Stomach (tissue), 9 donors: ENCODE measurements around the gene TENM3. TPM values are rescaled to one million over a fixed set of nuclear protein-coding genes. Genes with fewer than 3 reads are reported as not detected.

Experiments used
- DNase-seq, 2 donors: peaks; one replicate each; pipeline versions ENCODE4 v3.0.0 to v3.0.0-alpha.2; 2013 to 2019
- H3K27ac ChIP-seq, 5 donors: fragments of 200-600 bp in 4 of 5; sonication (generic) in 4 of 5; one replicate each; pipeline ENCODE4 v1.5.1; 2013 to 2019; ENCODE audit warnings: mild to moderate bottlenecking in 1 of 5, moderate library complexity in 1 of 5
- H3K27me3 ChIP-seq, 3 donors: fragments of 200-600 bp; sonication (generic); one replicate each; pipeline ENCODE4 v1.5.1; 2017 to 2019; ENCODE audit warnings: mixed run types in 1 of 3
- H3K36me3 ChIP-seq, 4 donors: fragments of 200-600 bp; sonication (generic); 1 replicate in 3 of 4; 2 replicates in 1 of 4; pipeline ENCODE4 v1.5.1; 2016 to 2019
- H3K4me1 ChIP-seq, 4 donors: fragments of 200-600 bp; sonication (generic); one replicate each; pipeline ENCODE4 v1.5.1; 2016 to 2019
- H3K4me3 ChIP-seq, 4 donors: fragments of 200-600 bp; sonication (generic) in 3 of 4; one replicate each; pipeline ENCODE4 v1.5.1; 2016 to 2019; ENCODE audit warnings: mild to moderate bottlenecking in 1 of 4
- H3K9me3 ChIP-seq, 4 donors: fragments of 200-600 bp; sonication (generic); one replicate each; pipeline ENCODE4 v1.5.1; 2016 to 2019
- CTCF ChIP-seq, 7 experiments: fragments of 450-650 bp in 4 of 7; fragments of 200-600 bp in 3 of 7; sonication (generic) in 3 of 7; IDR thresholded peaks; one replicate each; pipeline ENCODE4 v1.5.1; 2016 to 2019; ENCODE audit warnings: antibody characterized with exemption in 7 of 7, control low read depth in 2 of 7, mild to moderate bottlenecking in 1 of 7
- EP300 ChIP-seq: sonication (generic); formaldehyde crosslinking; IDR thresholded peaks from one replicate; pipeline ENCODE4 v1.6.1; 2017; ENCODE audit warnings: antibody characterized with exemption
- POLR2A ChIP-seq, 4 donors: fragments of 450-650 bp; IDR thresholded peaks; one replicate each; pipeline ENCODE4 v1.6.1; 2016; ENCODE audit warnings: antibody characterized with exemption in 4 of 4, control low read depth in 2 of 4, mild to moderate bottlenecking in 1 of 4, moderate library complexity in 1 of 4
- POLR2AphosphoS5 ChIP-seq, 3 donors: sonication (generic); formaldehyde crosslinking; IDR thresholded peaks; one replicate each; pipeline ENCODE4 v1.6.1; 2016; ENCODE audit warnings: antibody characterized with exemption in 3 of 3
- WGBS, 5 donors: extraction: QIAGEN DNeasy Blood & Tissue Kit in 3 of 5; methylation state at CpG; one replicate each; pipeline versions ENCODE4 v1.1.5 to v1.1.7; 2013 to 2018; 5-methylcytosine and 5-hydroxymethylcytosine counted together
- intact Hi-C: fragments of 100-400 bp; cut with DNase I; formaldehyde crosslinking; loops from one replicate; pipeline ENCODE4 v1.15.1; 2023; ENCODE audit warnings: low total_unique reads
- polyA plus RNA-seq, 3 donors: library from polyadenylated mRNA; stranded (reverse); fragments of 200-250 nt; gene quantifications; one replicate each; pipeline ENCODE4 v1.2.3, GENCODE V29; 2013
- total RNA-seq, 5 donors: library from RNA; depleted of rRNA; stranded (reverse); fragments of >200 nt; gene quantifications; one replicate each; pipeline versions ENCODE4 v1.1.0 to v1.2.3, GENCODE V29; 2014 to 2016
- donor health status: healthy with polysubstance abuse.
- donor health status: Bipolar disorder and iron deficiency.
- donor health status: healthy.

The TENM3 gene
- total and polyA plus RNA-seq, 8 donors = under 0.01 to 8.3 (median 0.44) TPM

- no peak for DNase-seq
- no peaks in the 10 kb centered on the region for H3K27me3 ChIP-seq
- no peaks in the 10 kb centered on the region for H3K36me3 ChIP-seq
- no peak overlapping the region for H3K4me3 ChIP-seq
- no peaks in the 10 kb centered on the region for H3K4me1 ChIP-seq
- intact Hi-C loops = no loop called here
- H3K27ac ChIP-seq = no peak overlapping the region
- no peak for TF ChIP-seq POLR2AphosphoS5 (IDR thresholded peaks at IDR 0.05)
- no peak for TF ChIP-seq POLR2A (IDR thresholded peaks at IDR 0.05)
- no peak for TF ChIP-seq EP300
- TF ChIP-seq CTCF (IDR thresholded peaks at IDR 0.05) = no peak
- no peaks in the 10 kb centered on the region for H3K9me3 ChIP-seq
- 39 to 65% (median 56%) methylated on average over 5 of the region's 5 CpGs for WGBS, 5 donors
Observed at GRCh38 chr4:182619660-182620059, 376.5 kb downstream of the TENM3 start.

- Histone ChIP-seq H3K27me3 (no peaks in the 10 kb centered on the region), H3K4me1 (no peaks in the 10 kb centered on the region), H3K36me3 (no peaks in the 10 kb centered on the region), H3K9me3 (no peaks in the 10 kb centered on the region), H3K27ac (no peak overlapping the region), H3K4me3 (no peak overlapping the region)
- WGBS, 5 donors = 54 to 70% (median 66%) methylated on average over 10 of the region's 10 CpGs
- intact Hi-C loops = no loop called here
- TF ChIP-seq POLR2A (IDR thresholded peaks at IDR 0.05) (no peak), CTCF (IDR thresholded peaks at IDR 0.05) (no peak), POLR2AphosphoS5 (IDR thresholded peaks at IDR 0.05) (no peak), EP300 (no peak)
- DNase-seq = no peak
Observed at GRCh38 chr4:182620111-182620980, 377.1 kb downstream of the TENM3 start.

- H3K27me3 ChIP-seq = no peaks in the 10 kb centered on the region
- H3K4me3 ChIP-seq = no peak overlapping the region
- H3K27ac ChIP-seq = no peak overlapping the region
- no peak for DNase-seq
- intact Hi-C loops = no loop called here
- H3K36me3 ChIP-seq = no peaks in the 10 kb centered on the region
- H3K4me1 ChIP-seq = no peaks in the 10 kb centered on the region
- TF ChIP-seq CTCF (IDR thresholded peaks at IDR 0.05) (no peak), POLR2AphosphoS5 (IDR thresholded peaks at IDR 0.05) (no peak), EP300 (no peak), POLR2A (IDR thresholded peaks at IDR 0.05) (no peak)
- WGBS, 5 donors = 81 to 91% (median 85%) methylated on average over 8 of the region's 8 CpGs
- H3K9me3 ChIP-seq = no peaks in the 10 kb centered on the region
Observed at GRCh38 chr4:182624281-182624680, 381.1 kb downstream of the TENM3 start.

- Histone ChIP-seq H3K4me1 (no peaks in the 10 kb centered on the region), H3K27me3 (no peaks in the 10 kb centered on the region), H3K36me3 (no peaks in the 10 kb centered on the region), H3K9me3 (no peaks in the 10 kb centered on the region), H3K4me3 (no peak overlapping the region), H3K27ac (no peak overlapping the region)
- WGBS, 5 donors = 87 to 94% (median 90%) methylated on average over 15 to 16 of the region's 16 CpGs
- no peak for DNase-seq
- TF ChIP-seq POLR2AphosphoS5 (IDR thresholded peaks at IDR 0.05) (no peak), EP300 (no peak), POLR2A (IDR thresholded peaks at IDR 0.05) (no peak), CTCF (IDR thresholded peaks at IDR 0.05) (no peak)
- intact Hi-C loops = no loop called here
Observed at GRCh38 chr4:182625193-182625592, 382.0 kb downstream of the TENM3 start.
